Coronary artery (tissue), 2 donors: ENCODE measurements around the gene CNNM2.
"Not testable (repeated sequence)": the region's sequence is repeated elsewhere in the genome, so short reads cannot be mapped to it uniquely, and the experiment has no call there.

Source experiments
- DNase-seq: peaks from one replicate; pipeline ENCODE4 v3.0.0-alpha.2; 2017; ENCODE audit warnings: low spot score
- H3K27ac ChIP-seq, 2 donors: fragments of 200-600 bp; sonication (generic); one replicate each; pipeline ENCODE4 v1.5.1; 2016 to 2019
- H3K4me3 ChIP-seq: fragments of 200-600 bp; sonication (generic); 2 replicates; pipeline ENCODE4 v1.5.1; 2016; ENCODE audit warnings: mild to moderate bottlenecking, moderate library complexity
- TF ChIP-seq, protein P1 (sequence below): fragments of 200-600 bp; sonication (generic); IDR thresholded peaks from one replicate; pipeline ENCODE4 v1.5.1; 2019; ENCODE audit warnings: antibody characterized with exemption

CNNM2 gene

GRCh38 chr10:102923601-102924000 is 5.5 kb downstream of the CNNM2 start:
- peak overlapping the region; percentile 96 for H3K4me3 ChIP-seq
- TF ChIP-seq, protein P1, sequence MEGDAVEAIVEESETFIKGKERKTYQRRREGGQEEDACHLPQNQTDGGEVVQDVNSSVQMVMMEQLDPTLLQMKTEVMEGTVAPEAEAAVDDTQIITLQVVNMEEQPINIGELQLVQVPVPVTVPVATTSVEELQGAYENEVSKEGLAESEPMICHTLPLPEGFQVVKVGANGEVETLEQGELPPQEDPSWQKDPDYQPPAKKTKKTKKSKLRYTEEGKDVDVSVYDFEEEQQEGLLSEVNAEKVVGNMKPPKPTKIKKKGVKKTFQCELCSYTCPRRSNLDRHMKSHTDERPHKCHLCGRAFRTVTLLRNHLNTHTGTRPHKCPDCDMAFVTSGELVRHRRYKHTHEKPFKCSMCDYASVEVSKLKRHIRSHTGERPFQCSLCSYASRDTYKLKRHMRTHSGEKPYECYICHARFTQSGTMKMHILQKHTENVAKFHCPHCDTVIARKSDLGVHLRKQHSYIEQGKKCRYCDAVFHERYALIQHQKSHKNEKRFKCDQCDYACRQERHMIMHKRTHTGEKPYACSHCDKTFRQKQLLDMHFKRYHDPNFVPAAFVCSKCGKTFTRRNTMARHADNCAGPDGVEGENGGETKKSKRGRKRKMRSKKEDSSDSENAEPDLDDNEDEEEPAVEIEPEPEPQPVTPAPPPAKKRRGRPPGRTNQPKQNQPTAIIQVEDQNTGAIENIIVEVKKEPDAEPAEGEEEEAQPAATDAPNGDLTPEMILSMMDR = no peak
- peak overlapping the region in 1 of 2 donors; percentile 8 for H3K27ac ChIP-seq
- DNase-seq = no peak

- TF ChIP-seq, protein P1 = no peak
- DNase-seq = no peak
- Histone ChIP-seq H3K4me3 (no peak overlapping the region), H3K27ac (no peak overlapping the region)
Measured at GRCh38 chr10:102926842-102927241, 8.7 kb downstream of the CNNM2 start.

GRCh38 chr10:102927311-102928010 is 9.4 kb downstream of the CNNM2 start:
- H3K27ac ChIP-seq = no peak overlapping the region
- H3K4me3 ChIP-seq = no peak overlapping the region
- TF ChIP-seq, protein P1 = no peak
- no peak for DNase-seq

DNA sequence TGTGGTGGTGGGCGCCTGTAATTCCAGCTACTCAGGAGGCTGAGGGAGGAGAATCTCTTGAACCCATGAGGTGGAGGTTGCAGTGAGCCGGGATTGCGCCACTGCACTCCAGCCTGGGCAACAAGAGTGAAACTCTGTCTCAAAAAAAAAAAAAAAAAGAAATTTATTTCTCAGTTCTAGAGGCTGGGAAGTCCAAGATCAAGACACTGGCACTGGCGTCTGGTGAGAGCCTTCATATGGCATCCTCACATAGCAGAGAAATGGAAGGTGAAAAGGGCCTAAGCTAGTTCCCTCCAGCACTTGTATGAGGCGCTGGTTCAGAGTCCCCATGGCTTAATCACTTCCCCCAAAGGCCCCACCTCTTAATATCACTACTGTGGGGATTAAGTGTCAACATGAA is 10.3 kb downstream of the CNNM2 start:
- H3K4me3 ChIP-seq, H3K27ac ChIP-seq: not testable (repeated sequence)

DNA sequence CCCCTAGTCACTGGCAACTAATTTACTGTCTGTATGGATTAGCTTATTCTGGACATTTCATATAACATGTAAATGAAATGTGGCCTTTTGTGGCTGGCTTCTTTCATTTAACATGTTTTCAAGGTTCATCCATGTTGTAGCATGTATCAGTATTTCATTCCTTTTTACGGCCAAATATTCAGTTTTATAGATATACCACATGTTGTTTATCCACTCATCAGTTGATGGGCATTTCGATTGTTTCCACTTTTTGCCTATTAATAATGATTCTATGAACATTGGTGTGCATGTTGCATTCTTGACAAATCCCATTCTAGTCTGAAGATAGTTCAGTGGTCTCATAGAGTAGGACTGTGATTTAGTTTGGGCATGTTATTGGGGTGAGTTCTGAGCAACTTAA is 12.6 kb downstream of the CNNM2 start:
- Histone ChIP-seq H3K4me3 (no peak overlapping the region), H3K27ac (no peak overlapping the region)
- DNase-seq = no peak
- TF ChIP-seq, protein P1 = no peak

More for the DNA sequence above, 10.3 kb downstream of the CNNM2 start:
- DNase-seq = not testable (repeated sequence)

DNA sequence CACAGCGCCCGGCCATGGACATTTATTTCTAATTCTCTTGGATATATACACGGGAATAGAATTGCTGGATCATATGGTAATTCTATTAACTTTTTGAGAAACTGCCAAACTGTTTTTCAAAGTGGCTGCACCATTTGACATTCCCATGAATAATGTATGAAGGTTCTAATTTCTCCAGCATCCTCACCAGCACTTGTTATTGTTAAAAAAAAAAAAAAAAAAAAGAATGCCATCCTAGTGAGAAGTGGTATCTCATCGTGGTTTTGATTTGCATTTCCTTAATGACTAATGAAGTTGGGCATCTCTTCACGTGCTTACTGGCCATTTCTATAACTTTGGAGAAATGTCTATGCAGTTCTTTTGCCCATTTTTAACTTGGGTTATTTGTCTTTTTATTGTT is 13.5 kb downstream of the CNNM2 start:
- TF ChIP-seq, protein P1 = no peak
- H3K27ac ChIP-seq = no peak overlapping the region
- DNase-seq = no peak
- no peak overlapping the region for H3K4me3 ChIP-seq

- no peak overlapping the region for H3K4me3 ChIP-seq
- TF ChIP-seq, protein P1 = no peak
- no peak overlapping the region for H3K27ac ChIP-seq
- no peak for DNase-seq
Measured at GRCh38 chr10:102935505-102935904, 17.4 kb downstream of the CNNM2 start.
